ENCODE data around the gene AMER3.

Gene AMER3

DNA sequence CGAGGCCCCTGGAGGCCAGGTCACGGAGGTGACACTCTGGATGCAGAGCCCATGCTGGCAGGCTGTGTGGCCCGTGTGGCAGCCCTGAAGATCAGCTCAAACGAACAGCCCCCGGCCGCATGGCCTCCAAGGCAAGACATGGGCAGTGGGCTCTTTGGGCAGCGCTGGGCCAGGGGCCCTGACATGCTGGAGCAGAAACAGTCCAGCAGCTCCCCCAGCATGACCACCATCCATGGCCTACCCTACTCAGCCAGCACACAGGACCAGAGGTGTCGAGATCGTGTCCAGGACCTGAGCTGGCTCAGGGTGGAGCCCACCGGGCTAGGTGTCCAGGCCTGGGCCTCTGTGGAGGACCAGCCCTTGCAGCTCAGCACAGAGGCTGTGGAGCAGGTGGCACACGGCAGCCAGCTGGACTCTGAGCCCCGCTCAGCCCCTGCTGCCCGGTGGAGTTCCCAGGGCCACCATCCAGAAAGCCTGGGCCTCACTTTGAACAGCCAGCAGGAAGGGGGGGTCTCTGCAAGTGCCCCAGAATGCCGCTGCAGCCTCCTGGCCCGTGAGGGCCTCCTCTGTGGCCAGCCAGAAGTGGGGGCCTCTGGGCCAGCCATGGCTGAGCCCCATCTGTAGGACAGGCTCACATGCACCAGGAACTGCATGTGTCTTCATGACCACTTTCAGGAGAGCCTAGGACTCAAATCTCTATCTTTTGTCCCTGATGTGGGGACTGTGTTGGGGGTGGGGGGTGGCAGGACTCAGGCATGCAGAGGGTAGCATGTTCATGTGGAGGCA lies 8.9 kb downstream of the AMER3 start:
- no peak overlapping the region for H3K9ac ChIP-seq (ENCODE audit: insufficient read length, low read depth)
- no peaks in the 10 kb centered on the region for H3K9me3 ChIP-seq (ENCODE audit: insufficient read depth, low read length)
- no peaks in the 10 kb centered on the region for H3K4me1 ChIP-seq (ENCODE audit: insufficient read depth, insufficient read length)
- H3K4me3 ChIP-seq (ENCODE audit: insufficient read length, low read depth): no peak overlapping the region
- no peaks in the 10 kb centered on the region for H3K36me3 ChIP-seq (ENCODE audit: insufficient read depth, insufficient read length, low read length)
- no peak for DNase-seq (ENCODE audit: low read depth, low spot score)
- H3K27me3 ChIP-seq (ENCODE audit: insufficient read depth, insufficient read length): peaks cover 5% of the 10 kb centered on the region
- no peak for TF ChIP-seq ZNF274 (IDR thresholded peaks at IDR 0.05; ENCODE audit: low read depth, low read length)
- no peak for TF ChIP-seq SUZ12 (IDR thresholded peaks at IDR 0.05; ENCODE audit: extremely low read depth, insufficient read depth, insufficient read length)
- TF ChIP-seq YY1 (IDR thresholded peaks at IDR 0.05; ENCODE audit: insufficient read depth, insufficient read length): no peak

DNA sequence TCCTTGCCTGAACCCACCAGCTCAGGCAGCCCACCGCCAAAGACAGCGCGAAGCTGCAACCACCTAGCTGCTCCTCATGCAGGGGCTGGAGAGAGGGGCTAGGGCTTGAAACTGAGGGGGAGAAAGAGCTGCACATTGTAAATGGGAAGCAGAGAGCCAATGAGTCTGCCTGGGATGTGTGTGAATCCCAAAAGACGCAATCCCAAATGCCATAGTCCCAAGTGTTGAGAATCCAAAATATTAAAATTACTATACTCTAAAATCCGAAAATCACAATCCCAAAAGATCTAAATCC lies 9.4 kb downstream of the AMER3 start:
- no peak overlapping the region for H3K9ac ChIP-seq (ENCODE audit: insufficient read length, low read depth)
- no peaks in the 10 kb centered on the region for H3K9me3 ChIP-seq (ENCODE audit: insufficient read depth, low read length)
- no peak overlapping the region for H3K4me3 ChIP-seq (ENCODE audit: insufficient read length, low read depth)
- peaks cover 5% of the 10 kb centered on the region for H3K27me3 ChIP-seq (ENCODE audit: insufficient read depth, insufficient read length)
- TF ChIP-seq YY1 (IDR thresholded peaks at IDR 0.05; ENCODE audit: insufficient read depth, insufficient read length) (no peak), ZNF274 (IDR thresholded peaks at IDR 0.05; ENCODE audit: low read depth, low read length) (no peak), SUZ12 (IDR thresholded peaks at IDR 0.05; ENCODE audit: extremely low read depth, insufficient read depth, insufficient read length) (no peak)
- no peaks in the 10 kb centered on the region for H3K36me3 ChIP-seq (ENCODE audit: insufficient read depth, insufficient read length, low read length)
- no peaks in the 10 kb centered on the region for H3K4me1 ChIP-seq (ENCODE audit: insufficient read depth, insufficient read length)
- DNase-seq (ENCODE audit: low read depth, low spot score): no peak

DNA sequence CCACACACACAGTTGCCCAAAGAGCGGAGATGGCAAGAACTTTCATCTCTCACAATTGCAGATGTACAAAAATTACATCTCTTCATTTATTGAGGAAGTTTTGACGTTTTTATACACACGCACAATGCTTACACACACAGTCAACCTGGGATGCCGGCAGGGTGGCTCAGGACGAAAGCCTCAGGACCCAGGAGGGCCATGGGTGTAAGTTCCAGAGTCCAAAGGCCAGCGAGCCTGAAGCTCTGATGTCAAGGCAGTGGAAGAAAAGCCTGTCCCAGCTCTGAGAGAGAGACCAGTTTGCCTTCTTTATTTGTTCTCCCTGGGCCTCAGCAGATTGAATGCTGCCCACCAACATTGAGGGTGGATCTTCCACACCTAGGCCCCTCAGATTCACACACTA lies 10.1 kb downstream of the AMER3 start:
- H3K4me1 ChIP-seq (ENCODE audit: insufficient read depth, insufficient read length): no peaks in the 10 kb centered on the region
- no peak overlapping the region for H3K9ac ChIP-seq (ENCODE audit: insufficient read length, low read depth)
- DNase-seq (ENCODE audit: low read depth, low spot score): no peak
- no peak overlapping the region for H3K4me3 ChIP-seq (ENCODE audit: insufficient read length, low read depth)
- peaks cover 5% of the 10 kb centered on the region for H3K27me3 ChIP-seq (ENCODE audit: insufficient read depth, insufficient read length)
- no peaks in the 10 kb centered on the region for H3K36me3 ChIP-seq (ENCODE audit: insufficient read depth, insufficient read length, low read length)
- no peak for TF ChIP-seq YY1 (IDR thresholded peaks at IDR 0.05; ENCODE audit: insufficient read depth, insufficient read length)
- no peak for TF ChIP-seq SUZ12 (IDR thresholded peaks at IDR 0.05; ENCODE audit: extremely low read depth, insufficient read depth, insufficient read length)
- TF ChIP-seq ZNF274 (IDR thresholded peaks at IDR 0.05; ENCODE audit: low read depth, low read length): no peak
- H3K9me3 ChIP-seq (ENCODE audit: insufficient read depth, low read length): no peaks in the 10 kb centered on the region

DNA sequence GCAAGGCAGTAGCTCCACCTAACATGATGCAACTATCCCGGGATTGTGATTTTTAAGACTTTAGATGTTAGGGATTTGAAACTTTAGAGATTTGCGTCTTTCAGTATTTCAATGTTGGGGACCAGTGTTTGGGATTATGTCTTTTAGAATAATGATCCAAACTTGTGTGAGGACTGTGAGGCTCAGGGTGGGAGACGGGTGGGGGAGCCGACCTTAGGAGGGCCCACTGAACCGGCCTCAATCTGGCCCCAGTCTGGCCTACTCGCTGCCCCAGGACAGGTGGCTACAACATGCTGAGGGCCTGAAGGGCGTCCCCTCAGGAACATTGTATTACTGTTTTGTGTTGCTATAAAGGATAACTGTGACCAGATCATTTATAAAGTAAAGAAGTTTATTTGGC lies 10.7 kb downstream of the AMER3 start:
- Histone ChIP-seq H3K36me3 (ENCODE audit: insufficient read depth, insufficient read length, low read length) (no peaks in the 10 kb centered on the region), H3K9me3 (ENCODE audit: insufficient read depth, low read length) (no peaks in the 10 kb centered on the region), H3K9ac (ENCODE audit: insufficient read length, low read depth) (no peak overlapping the region), H3K4me3 (ENCODE audit: insufficient read length, low read depth) (no peak overlapping the region), H3K27me3 (ENCODE audit: insufficient read depth, insufficient read length) (peaks cover 4% of the 10 kb centered on the region), H3K4me1 (ENCODE audit: insufficient read depth, insufficient read length) (no peaks in the 10 kb centered on the region)
- no peak for TF ChIP-seq YY1 (IDR thresholded peaks at IDR 0.05; ENCODE audit: insufficient read depth, insufficient read length)
- no peak for TF ChIP-seq SUZ12 (IDR thresholded peaks at IDR 0.05; ENCODE audit: extremely low read depth, insufficient read depth, insufficient read length)
- TF ChIP-seq ZNF274 (IDR thresholded peaks at IDR 0.05; ENCODE audit: low read depth, low read length): no peak
- no peak for DNase-seq (ENCODE audit: low read depth, low spot score)

DNA sequence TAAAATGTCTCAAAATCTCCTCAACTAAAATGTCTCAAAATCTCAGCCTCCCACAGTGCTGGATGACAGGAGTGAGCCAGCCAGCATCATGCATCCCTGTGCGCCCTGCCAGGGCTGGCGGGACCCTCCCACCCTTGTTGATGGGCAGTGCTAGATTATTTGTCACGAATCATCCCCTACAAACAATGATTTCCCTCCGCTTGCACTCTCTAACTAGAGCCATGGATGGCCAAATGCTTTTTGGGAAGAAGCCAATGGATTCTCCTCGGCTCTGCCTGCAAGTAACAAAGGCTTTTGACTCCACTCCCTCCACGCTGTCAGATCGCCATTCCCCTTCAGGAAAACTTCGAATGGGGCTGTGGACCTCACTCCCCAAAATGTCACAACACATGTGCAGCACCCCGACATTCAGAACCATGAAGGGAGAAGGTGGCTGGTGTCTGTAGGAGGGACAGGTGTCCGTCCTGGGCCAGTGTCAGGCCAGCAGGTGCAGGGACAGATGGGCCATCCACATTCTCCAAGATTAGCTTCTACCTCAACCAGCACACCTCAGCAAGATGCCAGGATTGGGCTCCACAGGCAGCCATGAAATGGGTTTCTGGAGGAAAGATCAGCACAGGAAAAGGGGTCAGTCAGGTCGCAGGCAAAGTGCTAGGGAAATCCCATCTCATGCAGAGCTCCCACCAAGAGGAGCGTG lies 11.5 kb downstream of the AMER3 start:
- Histone ChIP-seq H3K9ac (ENCODE audit: insufficient read length, low read depth) (no peak overlapping the region), H3K27me3 (ENCODE audit: insufficient read depth, insufficient read length) (no peaks in the 10 kb centered on the region), H3K4me1 (ENCODE audit: insufficient read depth, insufficient read length) (no peaks in the 10 kb centered on the region), H3K9me3 (ENCODE audit: insufficient read depth, low read length) (no peaks in the 10 kb centered on the region), H3K36me3 (ENCODE audit: insufficient read depth, insufficient read length, low read length) (no peaks in the 10 kb centered on the region), H3K4me3 (ENCODE audit: insufficient read length, low read depth) (no peak overlapping the region)
- no peak for TF ChIP-seq ZNF274 (IDR thresholded peaks at IDR 0.05; ENCODE audit: low read depth, low read length)
- no peak for TF ChIP-seq YY1 (IDR thresholded peaks at IDR 0.05; ENCODE audit: insufficient read depth, insufficient read length)
- TF ChIP-seq SUZ12 (IDR thresholded peaks at IDR 0.05; ENCODE audit: extremely low read depth, insufficient read depth, insufficient read length): no peak
- DNase-seq (ENCODE audit: low read depth, low spot score): no peak

DNA sequence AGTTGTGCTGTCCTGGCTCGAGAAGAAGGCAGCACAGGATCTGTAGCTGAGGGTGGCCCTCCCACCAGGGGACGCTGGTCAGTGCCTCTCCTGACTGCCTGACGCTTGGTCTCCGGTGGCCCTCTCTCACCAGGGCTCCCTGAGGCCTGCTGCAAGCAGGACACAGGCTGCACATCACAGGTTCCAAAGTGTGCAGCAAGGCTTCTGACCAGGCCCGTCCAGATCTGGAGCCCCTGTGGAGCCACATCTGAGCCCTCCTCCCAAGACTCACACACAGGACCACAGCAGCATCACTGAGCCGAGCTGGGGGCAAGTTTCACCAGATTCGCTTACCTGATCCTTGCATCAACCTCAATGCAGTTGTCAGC lies 12.1 kb downstream of the AMER3 start:
- Histone ChIP-seq H3K9me3 (ENCODE audit: insufficient read depth, low read length) (no peaks in the 10 kb centered on the region), H3K9ac (ENCODE audit: insufficient read length, low read depth) (no peak overlapping the region), H3K27me3 (ENCODE audit: insufficient read depth, insufficient read length) (no peaks in the 10 kb centered on the region), H3K4me3 (ENCODE audit: insufficient read length, low read depth) (no peak overlapping the region), H3K36me3 (ENCODE audit: insufficient read depth, insufficient read length, low read length) (no peaks in the 10 kb centered on the region), H3K4me1 (ENCODE audit: insufficient read depth, insufficient read length) (no peaks in the 10 kb centered on the region)
- DNase-seq (ENCODE audit: low read depth, low spot score): no peak
- no peak for TF ChIP-seq YY1 (IDR thresholded peaks at IDR 0.05; ENCODE audit: insufficient read depth, insufficient read length)
- TF ChIP-seq ZNF274 (IDR thresholded peaks at IDR 0.05; ENCODE audit: low read depth, low read length): no peak
- TF ChIP-seq SUZ12 (IDR thresholded peaks at IDR 0.05; ENCODE audit: extremely low read depth, insufficient read depth, insufficient read length): no peak

DNA sequence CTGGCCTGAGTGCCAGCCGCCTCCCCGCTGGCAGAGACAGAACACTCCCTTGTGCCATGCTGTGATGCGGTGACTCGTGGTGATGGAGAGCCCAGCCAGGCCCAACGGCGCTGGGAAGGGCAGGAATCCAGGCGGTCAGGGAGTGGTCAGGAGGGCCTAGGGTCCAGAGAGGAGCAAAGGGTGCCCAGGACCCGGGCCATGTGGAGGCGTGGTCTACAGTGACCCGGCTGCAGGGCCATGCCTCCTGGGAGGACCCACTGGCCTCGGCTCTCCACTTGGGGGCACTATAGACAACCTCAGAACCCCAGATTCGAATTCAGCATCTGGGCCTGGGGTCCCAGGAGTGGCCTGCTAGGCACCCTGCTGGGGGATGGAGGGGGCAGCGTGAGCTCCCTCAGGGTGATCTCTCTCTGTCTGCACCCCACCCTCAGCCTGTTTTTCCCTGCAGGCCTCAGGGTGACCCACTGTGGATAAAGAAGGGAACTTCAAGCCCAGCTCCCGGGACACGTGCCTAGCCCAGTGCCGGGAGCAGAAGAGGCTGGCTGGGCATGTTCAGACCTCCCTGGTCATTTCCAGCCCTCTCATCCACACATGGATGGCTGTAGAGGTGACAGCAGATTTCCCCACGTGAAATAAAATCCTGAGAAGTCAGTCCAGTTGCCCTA lies 13.0 kb downstream of the AMER3 start:
- Histone ChIP-seq H3K27me3 (ENCODE audit: insufficient read depth, insufficient read length) (no peaks in the 10 kb centered on the region), H3K36me3 (ENCODE audit: insufficient read depth, insufficient read length, low read length) (no peaks in the 10 kb centered on the region), H3K9me3 (ENCODE audit: insufficient read depth, low read length) (peaks cover 6% of the 10 kb centered on the region; the same call in 1 of the 2 replicates), H3K4me3 (ENCODE audit: insufficient read length, low read depth) (no peak overlapping the region), H3K4me1 (ENCODE audit: insufficient read depth, insufficient read length) (no peaks in the 10 kb centered on the region), H3K9ac (ENCODE audit: insufficient read length, low read depth) (no peak overlapping the region)
- no peak for TF ChIP-seq SUZ12 (IDR thresholded peaks at IDR 0.05; ENCODE audit: extremely low read depth, insufficient read depth, insufficient read length)
- TF ChIP-seq ZNF274 (IDR thresholded peaks at IDR 0.05; ENCODE audit: low read depth, low read length): no peak
- no peak for TF ChIP-seq YY1 (IDR thresholded peaks at IDR 0.05; ENCODE audit: insufficient read depth, insufficient read length)
- no peak for DNase-seq (ENCODE audit: low read depth, low spot score)

Measured in NT2/D1 (cell line).